ENCODE data around the gene PRPF40A. TPM values are rescaled to one million over a fixed set of nuclear protein-coding genes. Genes with fewer than 3 reads are reported as not detected.

Gene PRPF40A
- total and polyA plus RNA-seq, 2 experiments from 2014 or later = 254 to 261 TPM

- TF ChIP-seq ZNF462 (CRISPR knock-in tag; IDR thresholded peaks at IDR 0.05) = no peak
Measured at GRCh38 chr2:152718909-152719645, 1.8 kb upstream of the PRPF40A start (continued).

DNA sequence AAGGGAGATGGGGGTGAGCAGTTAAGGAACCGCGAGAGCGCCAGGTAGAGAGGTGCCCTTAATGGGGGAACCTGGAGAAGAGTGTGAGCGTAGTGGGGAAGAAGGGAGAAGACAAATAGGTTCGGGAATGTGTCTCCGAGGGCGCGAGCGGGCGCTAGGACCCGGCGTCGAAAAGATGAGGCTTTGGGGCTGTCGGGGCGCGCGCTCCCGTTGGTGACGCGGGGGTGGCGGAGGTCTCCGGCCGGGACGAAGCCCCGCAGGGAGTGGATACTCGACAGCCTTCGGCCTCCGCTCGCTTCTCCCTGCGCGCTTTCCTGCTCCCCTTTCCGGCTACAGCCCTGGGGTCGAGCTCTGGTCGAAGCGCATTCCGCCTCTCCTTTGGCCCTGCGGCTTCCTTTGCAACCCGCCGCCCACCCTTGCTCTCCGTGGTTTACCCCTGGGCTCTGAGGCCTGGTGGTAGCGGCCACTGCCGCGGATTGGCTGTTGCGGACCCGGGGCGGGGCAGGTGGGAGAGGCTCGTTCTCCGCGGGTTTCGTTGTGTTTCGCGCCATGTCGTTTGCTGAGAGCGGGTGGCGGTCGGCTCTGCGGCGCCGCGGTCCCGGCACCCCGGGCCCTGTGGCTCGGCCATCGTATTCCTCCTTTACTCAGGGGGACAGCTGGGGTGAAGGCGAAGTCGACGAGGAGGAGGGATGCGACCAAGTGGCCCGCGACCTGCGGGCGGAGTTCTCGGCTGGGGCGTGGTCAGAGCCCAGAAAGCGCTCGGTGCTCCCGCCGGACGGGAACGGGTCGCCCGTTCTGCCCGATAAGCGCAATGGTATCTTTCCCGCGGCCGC is 1.0 kb upstream of the PRPF40A start, which contains the start of gene ARL6IP6:
Gene ARL6IP6 (plus strand): TSS at position 545 of the 833 bp plus-strand sequence. CDS start 5 bp downstream, at position 550.
- peak within 1 kb of the TSS; percentile 82 for H3K4me2 ChIP-seq
- ATAC-seq (peak; percentile 79), DNase-seq (ENCODE audit: low spot score) (peak; percentile 95)
- peaks cover 23% of the 10 kb centered on the region for H4K20me1 ChIP-seq (replicated peaks; ENCODE audit: insufficient read depth)
- peak within 1 kb of the TSS; percentile 98 for H3K27ac ChIP-seq (ENCODE audit: low read depth)
- peaks cover 18% of the 10 kb centered on the region for H3K4me1 Mint-ChIP-seq
- peak within 1 kb of the TSS; percentile 94 for H3K4me3 ChIP-seq
- no peaks in the 10 kb centered on the region; the same call in 1 of the 3 replicates for H3K9me3 Mint-ChIP-seq
- no peaks in the 10 kb centered on the region for H3K27me3 ChIP-seq (ENCODE audit: insufficient read depth)
- no peaks in the 10 kb centered on the region for H3F3A ChIP-seq (replicated peaks; ENCODE audit: low read depth)
- peak within 1 kb of the TSS; percentile 74 for H2AFZ ChIP-seq
- H3K4me3 Mint-ChIP-seq = peak within 1 kb of the TSS; percentile 96
- peaks cover 82% of the 10 kb centered on the region for H3K79me2 ChIP-seq (replicated peaks; ENCODE audit: insufficient read depth)
- peaks cover 12% of the 10 kb centered on the region for H3K27me3 Mint-ChIP-seq (ENCODE audit: insufficient read depth, low read depth, poor library complexity)
- H3K27ac Mint-ChIP-seq = peak within 1 kb of the TSS; percentile 99
- H3K36me3 Mint-ChIP-seq (ENCODE audit: low read depth) = peaks cover 52% of the 10 kb centered on the region
- no peaks in the 10 kb centered on the region for H3K9me2 ChIP-seq (ENCODE audit: insufficient read depth)
- peaks cover 17% of the 10 kb centered on the region; the same call in 1 of the 2 replicates for H3K36me3 ChIP-seq (ENCODE audit: insufficient read depth)
- H3K4me1 ChIP-seq (ENCODE audit: insufficient read depth) = peaks cover 11% of the 10 kb centered on the region
- TF ChIP-seq, protein P1, sequence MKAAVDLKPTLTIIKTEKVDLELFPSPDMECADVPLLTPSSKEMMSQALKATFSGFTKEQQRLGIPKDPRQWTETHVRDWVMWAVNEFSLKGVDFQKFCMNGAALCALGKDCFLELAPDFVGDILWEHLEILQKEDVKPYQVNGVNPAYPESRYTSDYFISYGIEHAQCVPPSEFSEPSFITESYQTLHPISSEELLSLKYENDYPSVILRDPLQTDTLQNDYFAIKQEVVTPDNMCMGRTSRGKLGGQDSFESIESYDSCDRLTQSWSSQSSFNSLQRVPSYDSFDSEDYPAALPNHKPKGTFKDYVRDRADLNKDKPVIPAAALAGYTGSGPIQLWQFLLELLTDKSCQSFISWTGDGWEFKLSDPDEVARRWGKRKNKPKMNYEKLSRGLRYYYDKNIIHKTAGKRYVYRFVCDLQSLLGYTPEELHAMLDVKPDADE (IDR thresholded peaks at IDR 0.05) = peak; percentile 32; the same call in 1 of the 2 replicates
- TF ChIP-seq ZNF114 (CRISPR knock-in tag; IDR thresholded peaks at IDR 0.05) = no peak
- TF ChIP-seq JUNB (IDR thresholded peaks at IDR 0.05; ENCODE audit: unreplicated experiment) = no peak
- TF ChIP-seq POLR2AphosphoS5 (IDR thresholded peaks at IDR 0.05; ENCODE audit: low read depth) = peak; percentile 87; the same call in 1 of the 2 replicates
- TF ChIP-seq CREB1 (CRISPR knock-in tag; IDR thresholded peaks at IDR 0.05; ENCODE audit: low read depth) = peak; percentile 82
- no peak for TF ChIP-seq EZH2 (IDR thresholded peaks at IDR 0.05; ENCODE audit: low read depth, unreplicated experiment)
- TF ChIP-seq ZNF331 (CRISPR knock-in tag; IDR thresholded peaks at IDR 0.05; ENCODE audit: low read depth) = no peak
